SK-N-SH (cell line): ENCODE measurements around the gene CDK13. TPM values are rescaled to one million over a fixed set of nuclear protein-coding genes. Genes with fewer than 3 reads are reported as not detected.

Experiments
- CTCF ChIA-PET: fragments of 300-600, 350-600 bp; formaldehyde crosslinking; extraction: SDS; loops from one replicate; lab custom pipeline; 2021; lab: Yijun Ruan, JAX
- POLR2A ChIA-PET: fragments of 350-600 bp; sonication (Branson Sonifier 250); formaldehyde crosslinking; extraction: SDS; loops from one replicate; lab custom pipeline; 2020; ENCODE audit warnings: antibody characterized with exemption, inconsistent platforms; lab: Yijun Ruan, JAX
- DNase-seq: peaks from one replicate; pipeline ENCODE4 v3.0.0; 2012
- H2AFZ ChIP-seq: fragments of 200-600 bp; sonication (generic); 2 replicates; pipeline ENCODE4 v1.8.1; 2016; ENCODE audit warnings: antibody characterized with exemption, mild to moderate bottlenecking, low read depth
- H3F3A ChIP-seq: fragments of 200-600 bp; sonication (generic); replicated peaks from 2 replicates; pipeline ENCODE3; 2016; ENCODE audit warnings: antibody characterized with exemption, mild to moderate bottlenecking; ENCODE audit not compliant: insufficient read depth
- H3K27ac ChIP-seq, 2 experiments: fragments of 200-500 bp in 1 of 2; fragments of 200-600 bp in 1 of 2; sonication (Bioruptor generic) in 1 of 2; sonication (generic), shearing (Covaris generic) in 1 of 2; 2 replicates each; pipeline versions ENCODE4 v1.5.1 to v1.6.1; 2014 to 2016; ENCODE audit warnings: low read depth in 2 of 2, inconsistent platforms in 1 of 2, low read length in 1 of 2, mild to moderate bottlenecking in 1 of 2, mixed read lengths in 1 of 2
- H3K27me3 ChIP-seq: fragments of 200-600 bp; sonication (generic), shearing (Covaris generic); 2 replicates; pipeline ENCODE4 v1.6.1; 2016; ENCODE audit warnings: mixed run types; ENCODE audit not compliant: insufficient read depth
- H3K36me3 ChIP-seq, 2 experiments: fragments of 200-500 bp in 1 of 2; fragments of 200-600 bp in 1 of 2; sonication (Bioruptor generic) in 1 of 2; sonication (generic) in 1 of 2; replicated peaks in 1 of 2; 2 replicates each; pipeline versions ENCODE3 to v1.5.1; 2014 to 2016; ENCODE audit warnings: low read length in 1 of 2, mild to moderate bottlenecking in 1 of 2; ENCODE audit not compliant: insufficient read depth in 2 of 2, control insufficient read depth in 1 of 2
- H3K4me1 ChIP-seq, 2 experiments: fragments of 200-500 bp in 1 of 2; fragments of 200-600 bp in 1 of 2; sonication (Bioruptor generic) in 1 of 2; sonication (generic), shearing (Covaris generic) in 1 of 2; 2 replicates each; pipeline versions ENCODE4 v1.5.1 to v1.6.1; 2014 to 2016; ENCODE audit warnings: low read depth in 1 of 2, low read length in 1 of 2, mixed run types in 1 of 2; ENCODE audit not compliant: insufficient read depth in 2 of 2, control insufficient read depth in 1 of 2
- H3K4me2 ChIP-seq: fragments of 200-600 bp; sonication (generic), shearing (Covaris generic); 2 replicates; pipeline ENCODE4 v1.6.1; 2017; ENCODE audit warnings: mixed run types
- H3K4me3 ChIP-seq, 2 experiments: fragments of 200-500 bp in 1 of 2; fragments of 200-600 bp in 1 of 2; sonication (Bioruptor generic) in 1 of 2; sonication (generic), shearing (Covaris generic) in 1 of 2; 2 replicates each; pipeline versions ENCODE4 v1.5.1 to v1.8.1; 2014 to 2016; ENCODE audit warnings: low read depth in 2 of 2, inconsistent platforms in 1 of 2, low read length in 1 of 2, mild to moderate bottlenecking in 1 of 2, mixed read lengths in 1 of 2, moderate library complexity in 1 of 2
- H3K79me2 ChIP-seq: fragments of 200-600 bp; sonication (generic); 2 replicates; pipeline ENCODE4 v1.8.1; 2017; ENCODE audit warnings: mild to moderate bottlenecking; ENCODE audit not compliant: insufficient read depth
- H3K9ac ChIP-seq: fragments of 200-600 bp; sonication (generic); 2 replicates; pipeline ENCODE4 v1.6.1; 2017; ENCODE audit warnings: mixed run types
- H3K9me2 ChIP-seq: fragments of 200-600 bp; sonication (generic); 2 replicates; pipeline ENCODE4 v1.6.1; 2017; ENCODE audit warnings: mixed run types
- H3K9me3 ChIP-seq: fragments of 200-600 bp; sonication (generic); 2 replicates; pipeline ENCODE4 v1.6.1; 2017; ENCODE audit warnings: mixed run types, mild to moderate bottlenecking, moderate library complexity
- H4K20me1 ChIP-seq: fragments of 200-600 bp; sonication (generic); 2 replicates; pipeline ENCODE4 v1.6.1; 2017; ENCODE audit warnings: mild to moderate bottlenecking, mixed run types; ENCODE audit not compliant: insufficient read depth
- CHD2 ChIP-seq: fragments of 150-350 bp; IDR thresholded peaks from 2 replicates; pipeline ENCODE4 v1.6.1; 2018; ENCODE audit warnings: low read length; ENCODE audit not compliant: partially characterized antibody
- CTCF ChIP-seq: fragments of 200-600 bp; sonication (generic); IDR thresholded peaks from 2 replicates; pipeline ENCODE4 v1.6.1; 2017; ENCODE audit warnings: antibody characterized with exemption, mild to moderate bottlenecking, moderate library complexity
- ELF1 ChIP-seq: IDR thresholded peaks from 2 replicates; pipeline ENCODE4 v1.4.0; 2012
- FOSL2 ChIP-seq: IDR thresholded peaks from 2 replicates; pipeline ENCODE4 v1.4.0; 2012; ENCODE audit warnings: low read depth, mild to moderate bottlenecking, moderate library complexity, borderline replicate concordance
- FOXJ3 ChIP-seq: sonication (generic); formaldehyde crosslinking; IDR thresholded peaks from 2 replicates; pipeline ENCODE4 v1.5.1; 2020; ENCODE audit warnings: mild to moderate bottlenecking, missing genetic modification reagents
- FOXM1 ChIP-seq: IDR thresholded peaks from 2 replicates; pipeline ENCODE4 v1.4.0; 2012; ENCODE audit warnings: low read depth, mild to moderate bottlenecking
- MEF2A ChIP-seq: IDR thresholded peaks from 2 replicates; pipeline ENCODE4 v1.4.0; 2012; ENCODE audit warnings: low read depth, borderline replicate concordance
- NFIC ChIP-seq: IDR thresholded peaks from 2 replicates; pipeline ENCODE4 v1.4.0; 2012; ENCODE audit warnings: borderline replicate concordance
- RCOR1 ChIP-seq: fragments of 150-350 bp; IDR thresholded peaks from 2 replicates; pipeline ENCODE4 v1.6.1; 2017; ENCODE audit warnings: antibody characterized with exemption, low read length
- RFX5 ChIP-seq: IDR thresholded peaks from 2 replicates; pipeline ENCODE4 v1.6.1; 2012; ENCODE audit warnings: mild to moderate bottlenecking, improper control_type of control experiment, low read length
- SIN3A ChIP-seq: IDR thresholded peaks from 2 replicates; pipeline ENCODE4 v1.6.1; 2012; ENCODE audit warnings: low read depth, mild to moderate bottlenecking, low read length, moderate library complexity, borderline replicate concordance
- TAF1 ChIP-seq: IDR thresholded peaks from 2 replicates; pipeline ENCODE4 v1.6.1; 2012; ENCODE audit warnings: low read depth, mild to moderate bottlenecking, low read length, moderate library complexity, borderline replicate concordance
- TCF12 ChIP-seq: IDR thresholded peaks from 2 replicates; pipeline ENCODE4 v1.4.0; 2012
- TEAD4 ChIP-seq: IDR thresholded peaks from 2 replicates; pipeline ENCODE4 v1.4.0; 2012; ENCODE audit warnings: mild to moderate bottlenecking, borderline replicate concordance; ENCODE audit not compliant: insufficient read depth
- USF1 ChIP-seq: IDR thresholded peaks from 2 replicates; pipeline ENCODE4 v1.4.0; 2012; ENCODE audit warnings: low read depth, borderline replicate concordance
- YY1 ChIP-seq: IDR thresholded peaks from 2 replicates; pipeline ENCODE4 v1.4.0; 2012; ENCODE audit warnings: low read depth, mild to moderate bottlenecking
- WGBS: methylation state at CpG from one replicate; pipeline ENCODE4 v1.1.6; 2017; ENCODE audit warnings: low lambda C conversion rate; 5-methylcytosine and 5-hydroxymethylcytosine counted together
- polyA plus RNA-seq, 3 experiments: library from polyadenylated mRNA; depleted of rRNA; stranded (reverse); fragments of >200 nt; gene quantifications; 2 replicates each; pipeline ENCODE4 v1.2.3, GENCODE V29; 2012
- TF ChIP-seq, protein P1 (sequence below): IDR thresholded peaks from 2 replicates; pipeline ENCODE4 v1.4.0; 2012; ENCODE audit warnings: low read depth
- TF ChIP-seq, protein P2 (sequence below): IDR thresholded peaks from 2 replicates; pipeline ENCODE4 v1.4.0; 2012; ENCODE audit warnings: low read depth, borderline replicate concordance

Gene CDK13
- polyA plus RNA-seq, 1 of the 3 experiments (the other 2 are of a cell fraction): 23.1 TPM

DNA sequence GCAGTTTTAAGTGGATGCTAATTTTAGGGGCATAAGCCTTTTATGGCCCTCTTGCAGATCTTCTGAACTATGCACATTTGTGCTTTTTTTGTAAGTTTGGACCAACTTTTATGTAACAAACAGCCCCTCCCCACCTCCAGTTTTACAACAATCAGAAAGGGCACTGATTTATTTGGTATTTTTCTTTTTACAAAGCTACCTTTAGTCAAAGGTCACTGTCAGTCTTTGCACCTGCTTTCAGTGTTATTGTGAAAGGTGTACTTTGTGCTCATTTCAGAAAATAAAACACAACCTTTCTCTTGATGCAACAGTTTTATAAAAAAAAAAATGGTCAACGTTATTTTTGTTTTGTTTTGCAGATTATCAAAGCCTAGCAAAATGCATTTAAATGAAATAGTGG is 145.2 kb downstream of the CDK13 start:
- H3K36me3 ChIP-seq: peaks cover 65 to 72% of the 10 kb centered on the region in 2 experiments
- peaks cover 20% of the 10 kb centered on the region for H3K79me2 ChIP-seq
- no peaks in the 10 kb centered on the region for H3K9me2 ChIP-seq
- no peak overlapping the region for H3K9ac ChIP-seq
- H3K27ac ChIP-seq: no peak overlapping the region
- H3K4me1 ChIP-seq: peaks cover 0 to 12% of the 10 kb centered on the region in 2 experiments; a peak in 2 of 4 replicates
- no peak overlapping the region for H2AFZ ChIP-seq
- no peak overlapping the region for H3K4me3 ChIP-seq
- TF ChIP-seq TAF1 (no peak), RFX5 (no peak), RCOR1 (no peak), USF1 (no peak), CTCF (no peak)
- TF ChIP-seq, protein P1, sequence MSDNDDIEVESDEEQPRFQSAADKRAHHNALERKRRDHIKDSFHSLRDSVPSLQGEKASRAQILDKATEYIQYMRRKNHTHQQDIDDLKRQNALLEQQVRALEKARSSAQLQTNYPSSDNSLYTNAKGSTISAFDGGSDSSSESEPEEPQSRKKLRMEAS: no peak
- no peaks in the 10 kb centered on the region for H3K9me3 ChIP-seq
- H3F3A ChIP-seq: peaks cover 27% of the 10 kb centered on the region
- DNase-seq: no peak
- ChIA-PET CTCF (interaction anchor here (1.9 kb wide), 2 partner anchors 40 to 43 kb away, joined by 4 to 6 read pairs; partner anchors contain the start of gene SUGCT), POLR2A (no interaction called here)
- no peaks in the 10 kb centered on the region for H4K20me1 ChIP-seq
- no peak overlapping the region for H3K4me2 ChIP-seq
- WGBS: 96% methylated on average over 1 of the region's 1 CpG
- H3K27me3 ChIP-seq: no peaks in the 10 kb centered on the region

DNA sequence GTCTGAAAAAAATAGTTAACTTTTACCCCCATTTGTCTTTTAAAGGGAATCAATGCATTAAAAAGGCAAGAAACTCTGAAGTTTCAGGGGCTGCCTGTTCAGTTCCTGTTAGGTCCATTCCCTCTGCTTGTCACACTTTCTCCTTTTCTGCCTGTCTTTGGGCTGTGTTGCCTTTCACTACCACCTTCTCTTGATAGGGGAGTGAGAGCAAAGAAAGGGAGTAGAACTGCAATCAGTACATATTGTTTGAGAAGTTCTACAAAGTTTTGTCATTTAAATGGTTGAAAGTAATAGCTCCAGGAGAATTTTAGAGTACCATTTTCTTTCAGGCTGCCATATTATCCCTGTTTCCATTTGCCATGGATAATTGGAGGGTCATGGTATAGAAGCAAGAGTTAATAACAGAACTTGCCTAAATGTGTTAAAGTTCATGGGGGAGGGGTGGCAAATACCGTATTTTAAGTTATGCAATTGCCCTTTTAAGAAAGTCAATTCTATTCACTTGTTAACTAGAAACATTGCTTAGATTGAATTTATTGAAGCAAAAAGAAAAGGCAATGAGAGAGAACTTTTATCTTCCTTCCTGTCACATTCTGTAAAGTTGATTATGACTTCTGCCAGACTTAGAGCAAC is 145.8 kb downstream of the CDK13 start:
- Histone ChIP-seq H3K9ac (no peak overlapping the region), H3F3A (peaks cover 28% of the 10 kb centered on the region), H3K27ac (no peak overlapping the region), H3K4me2 (no peak overlapping the region), H3K4me3 (no peak overlapping the region), H4K20me1 (no peaks in the 10 kb centered on the region), H3K4me1 (peaks cover 0 to 12% of the 10 kb centered on the region in 2 experiments; a peak in 2 of 4 replicates), H3K27me3 (no peaks in the 10 kb centered on the region), H3K9me3 (no peaks in the 10 kb centered on the region), H3K36me3 (peaks cover 67 to 69% of the 10 kb centered on the region in 2 experiments), H3K9me2 (no peaks in the 10 kb centered on the region), H2AFZ (no peak overlapping the region), H3K79me2 (peaks cover 22% of the 10 kb centered on the region)
- DNase-seq: no peak
- ChIA-PET POLR2A (no interaction called here), CTCF (interaction anchor here (1.9 kb wide), 1 partner anchor 39 kb away, joined by 4 read pairs; the partner anchor contains the start of gene SUGCT)
- 90% methylated on average over 1 of the region's 1 CpG for WGBS
- TF ChIP-seq FOXM1 (no peak), NFIC (no peak), ELF1 (no peak), RFX5 (no peak), FOSL2 (no peak), USF1 (no peak), TEAD4 (no peak), CHD2 (no peak), CTCF (no peak), YY1 (no peak), FOXJ3 (CRISPR knock-in tag) (no peak), MEF2A (no peak), RCOR1 (no peak), SIN3A (no peak), TCF12 (no peak)
- TF ChIP-seq, protein P1: no peak
- TF ChIP-seq, protein P2, sequence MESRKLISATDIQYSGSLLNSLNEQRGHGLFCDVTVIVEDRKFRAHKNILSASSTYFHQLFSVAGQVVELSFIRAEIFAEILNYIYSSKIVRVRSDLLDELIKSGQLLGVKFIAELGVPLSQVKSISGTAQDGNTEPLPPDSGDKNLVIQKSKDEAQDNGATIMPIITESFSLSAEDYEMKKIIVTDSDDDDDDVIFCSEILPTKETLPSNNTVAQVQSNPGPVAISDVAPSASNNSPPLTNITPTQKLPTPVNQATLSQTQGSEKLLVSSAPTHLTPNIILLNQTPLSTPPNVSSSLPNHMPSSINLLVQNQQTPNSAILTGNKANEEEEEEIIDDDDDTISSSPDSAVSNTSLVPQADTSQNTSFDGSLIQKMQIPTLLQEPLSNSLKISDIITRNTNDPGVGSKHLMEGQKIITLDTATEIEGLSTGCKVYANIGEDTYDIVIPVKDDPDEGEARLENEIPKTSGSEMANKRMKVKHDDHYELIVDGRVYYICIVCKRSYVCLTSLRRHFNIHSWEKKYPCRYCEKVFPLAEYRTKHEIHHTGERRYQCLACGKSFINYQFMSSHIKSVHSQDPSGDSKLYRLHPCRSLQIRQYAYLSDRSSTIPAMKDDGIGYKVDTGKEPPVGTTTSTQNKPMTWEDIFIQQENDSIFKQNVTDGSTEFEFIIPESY: no peak
